ENCODE measurements around the gene ZNF691.

DNA sequence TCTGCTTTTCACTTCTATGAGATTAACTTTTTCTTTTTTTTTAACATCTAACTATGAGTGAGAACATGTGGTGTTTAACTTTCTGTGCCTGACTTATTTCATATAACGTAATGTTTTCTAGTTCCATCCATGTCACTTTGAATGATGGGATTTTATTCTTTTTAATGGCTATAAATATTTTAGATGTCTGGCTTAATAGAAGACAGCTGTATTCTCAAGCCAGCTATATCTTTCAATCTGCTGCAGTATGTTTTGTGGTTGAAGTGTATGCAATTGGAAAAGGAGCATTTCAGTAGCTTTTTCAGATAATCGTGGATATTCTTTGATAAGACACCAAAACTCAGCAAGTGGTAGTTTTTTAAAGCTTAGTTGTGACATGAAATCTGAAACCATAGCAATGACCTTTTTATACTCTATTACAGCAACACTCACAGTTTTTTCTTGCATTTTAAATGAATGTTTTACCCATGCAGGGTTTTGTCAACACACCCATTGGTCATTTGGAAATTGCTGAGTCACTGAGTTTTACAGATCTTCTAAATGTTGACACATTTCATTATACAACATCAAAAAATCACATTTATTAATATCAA is 23.5 kb upstream of the ZNF691 start:
- TF ChIP-seq CTCF (IDR thresholded peaks at IDR 0.05) (no peak), POLR2A (IDR thresholded peaks at IDR 0.05) (no peak), POLR2AphosphoS5 (IDR thresholded peaks at IDR 0.05) (no peak), EP300 (IDR thresholded peaks at IDR 0.05) (no peak)
